Mononuclear cell (primary cell): ENCODE measurements around the gene ITGBL1. TPM values are rescaled to one million over a fixed set of nuclear protein-coding genes. Genes with fewer than 3 reads are reported as not detected.

Experiments
- H3K27me3 ChIP-seq: 2 replicates; pipeline ENCODE4 v1.6.0; 2011; ENCODE audit warnings: low read length, control low read depth; ENCODE audit not compliant: insufficient read depth
- H3K4me1 ChIP-seq: 2 replicates; pipeline ENCODE4 v1.5.1; 2011; ENCODE audit warnings: mild to moderate bottlenecking, low read length, control low read depth; ENCODE audit not compliant: insufficient read depth
- H3K4me3 ChIP-seq: 2 replicates; pipeline ENCODE4 v1.5.1; 2011; ENCODE audit warnings: mild to moderate bottlenecking, low read length, moderate library complexity
- H3K9me3 ChIP-seq: 2 replicates; pipeline ENCODE4 v1.5.1; 2011; ENCODE audit warnings: low read depth, mild to moderate bottlenecking, control low read depth, low read length
- total RNA-seq: library from RNA; depleted of rRNA; stranded (reverse); fragments of >200 nt; gene quantifications from one replicate; pipeline ENCODE4 v1.2.3, GENCODE V29; 2012

The ITGBL1 gene
- total RNA-seq, 1 donor: not detected

GRCh38 chr13:101552786-101553185, 100.3 kb downstream of the ITGBL1 start:
- H3K4me1 ChIP-seq: no peaks in the 10 kb centered on the region
- H3K4me3 ChIP-seq: no peak overlapping the region
- H3K27me3 ChIP-seq: no peaks in the 10 kb centered on the region
- no peaks in the 10 kb centered on the region for H3K9me3 ChIP-seq

DNA sequence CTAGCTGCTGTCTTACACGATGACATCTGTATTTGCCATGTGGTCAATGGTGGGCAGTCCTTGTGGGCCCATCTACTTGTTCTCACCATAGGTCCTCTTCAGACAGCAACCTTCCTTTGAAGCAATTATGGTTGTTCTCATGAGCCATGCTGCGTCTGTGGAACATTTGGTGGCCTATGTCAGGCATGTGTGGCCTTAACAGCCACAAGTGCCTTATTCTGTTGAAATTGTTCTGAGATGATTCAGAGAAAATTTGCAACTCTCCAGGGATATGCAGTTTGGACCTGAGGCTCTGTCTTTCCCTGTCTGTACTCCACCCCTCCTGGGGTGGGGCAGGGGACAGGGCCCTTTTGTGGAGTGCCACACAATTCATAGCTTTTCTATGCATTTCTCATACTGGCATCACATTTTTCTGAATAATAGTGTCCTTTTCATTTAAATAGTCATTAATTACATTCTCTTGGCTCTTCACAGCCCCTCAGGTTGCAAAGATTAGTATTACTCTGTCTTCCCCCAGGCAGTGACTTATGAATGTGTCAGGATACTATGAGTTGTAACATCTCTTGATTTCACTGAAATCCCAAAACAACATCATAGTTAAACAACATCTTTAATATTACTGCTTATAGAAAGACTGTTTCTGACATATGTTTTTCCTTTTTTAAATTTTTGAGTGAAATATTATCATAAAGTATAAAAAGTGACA, 102.1 kb downstream of the ITGBL1 start:
- H3K4me3 ChIP-seq: no peak overlapping the region
- H3K27me3 ChIP-seq: no peaks in the 10 kb centered on the region
- H3K4me1 ChIP-seq: no peaks in the 10 kb centered on the region
- H3K9me3 ChIP-seq: no peaks in the 10 kb centered on the region

GRCh38 chr13:101555610-101556009, 103.1 kb downstream of the ITGBL1 start:
- Histone ChIP-seq H3K27me3 (no peaks in the 10 kb centered on the region), H3K9me3 (no peaks in the 10 kb centered on the region), H3K4me1 (no peaks in the 10 kb centered on the region), H3K4me3 (no peak overlapping the region)

GRCh38 chr13:101556676-101557123, 104.2 kb downstream of the ITGBL1 start:
- Histone ChIP-seq H3K27me3 (no peaks in the 10 kb centered on the region), H3K4me1 (no peaks in the 10 kb centered on the region), H3K9me3 (no peaks in the 10 kb centered on the region), H3K4me3 (no peak overlapping the region)

DNA sequence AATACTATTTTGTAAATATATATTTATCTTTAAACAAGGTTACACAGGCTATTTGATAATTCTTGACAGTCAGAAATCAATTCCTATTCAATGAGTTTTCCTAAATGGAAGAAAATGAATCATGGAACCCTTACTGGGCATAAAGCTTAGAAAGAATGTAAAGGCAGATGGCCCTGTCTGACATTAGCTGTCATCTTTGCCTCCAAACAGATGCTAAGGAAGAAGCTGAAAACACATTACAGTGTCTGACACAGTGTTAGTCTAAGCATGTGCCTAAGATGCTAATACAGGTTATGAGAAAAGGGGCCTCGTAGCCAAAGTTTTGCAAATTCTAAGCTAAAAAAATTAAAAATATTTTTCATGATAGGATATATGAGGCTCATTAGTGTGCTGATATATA, 112.8 kb downstream of the ITGBL1 start:
- Histone ChIP-seq H3K9me3 (no peaks in the 10 kb centered on the region), H3K27me3 (no peaks in the 10 kb centered on the region), H3K4me1 (no peaks in the 10 kb centered on the region), H3K4me3 (no peak overlapping the region)

- Histone ChIP-seq H3K4me3 (no peak overlapping the region), H3K9me3 (no peaks in the 10 kb centered on the region), H3K4me1 (no peaks in the 10 kb centered on the region), H3K27me3 (no peaks in the 10 kb centered on the region)
Observed at GRCh38 chr13:101567841-101568240, 115.4 kb downstream of the ITGBL1 start.

- H3K9me3 ChIP-seq: no peaks in the 10 kb centered on the region
- H3K4me1 ChIP-seq: no peaks in the 10 kb centered on the region
- H3K4me3 ChIP-seq: no peak overlapping the region
- no peaks in the 10 kb centered on the region for H3K27me3 ChIP-seq
Observed at GRCh38 chr13:101569807-101570206, 117.3 kb downstream of the ITGBL1 start.

- no peak overlapping the region for H3K4me3 ChIP-seq
- no peaks in the 10 kb centered on the region for H3K9me3 ChIP-seq
- H3K4me1 ChIP-seq: no peaks in the 10 kb centered on the region
- no peaks in the 10 kb centered on the region for H3K27me3 ChIP-seq
Observed at GRCh38 chr13:101570410-101570809, 117.9 kb downstream of the ITGBL1 start.

DNA sequence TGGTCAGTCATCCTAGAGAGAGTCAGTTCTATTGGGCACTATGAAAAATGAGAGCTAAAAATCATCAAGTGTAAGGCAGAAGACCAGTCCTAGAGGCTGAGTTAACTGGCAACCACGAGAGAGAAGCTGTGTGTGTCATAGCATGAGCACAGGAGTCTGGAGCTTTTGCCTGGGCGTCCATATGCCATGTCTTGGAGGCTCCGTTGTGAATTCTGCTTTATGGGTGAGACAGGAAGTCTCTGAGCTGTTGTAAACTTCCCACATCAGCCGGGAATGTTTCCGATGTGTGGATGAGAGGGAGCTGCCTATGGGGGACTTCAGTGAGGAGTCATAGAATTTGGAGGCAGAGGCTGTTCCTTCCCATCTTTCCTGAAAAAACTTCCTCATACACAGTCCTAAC, 120.0 kb downstream of the ITGBL1 start:
- no peaks in the 10 kb centered on the region for H3K9me3 ChIP-seq
- no peaks in the 10 kb centered on the region for H3K4me1 ChIP-seq
- H3K4me3 ChIP-seq: no peak overlapping the region
- H3K27me3 ChIP-seq: no peaks in the 10 kb centered on the region

DNA sequence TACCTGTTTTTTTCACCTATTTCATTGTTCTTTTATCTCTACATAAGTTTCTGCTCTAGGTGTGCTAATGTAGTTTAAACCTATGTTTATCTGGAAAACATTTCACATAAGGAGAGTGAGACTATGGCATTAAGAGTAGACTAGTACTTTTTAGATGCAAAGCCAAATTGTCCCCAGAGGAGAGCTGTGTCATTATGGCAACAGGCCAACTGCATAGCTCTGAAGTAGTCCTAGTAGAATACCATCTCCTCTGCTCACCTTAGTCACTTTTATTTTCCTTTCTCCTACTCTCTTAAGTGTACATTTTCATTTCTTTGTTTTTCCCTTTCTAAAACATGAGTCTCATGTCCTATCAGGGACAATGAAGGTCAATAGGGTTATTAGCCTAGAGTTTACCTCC, 123.1 kb downstream of the ITGBL1 start:
- Histone ChIP-seq H3K27me3 (no peaks in the 10 kb centered on the region), H3K9me3 (no peaks in the 10 kb centered on the region), H3K4me3 (no peak overlapping the region), H3K4me1 (no peaks in the 10 kb centered on the region)

GRCh38 chr13:101576455-101576854, 124.0 kb downstream of the ITGBL1 start:
- Histone ChIP-seq H3K4me1 (no peaks in the 10 kb centered on the region), H3K9me3 (no peaks in the 10 kb centered on the region), H3K27me3 (no peaks in the 10 kb centered on the region), H3K4me3 (no peak overlapping the region)

- Histone ChIP-seq H3K4me1 (no peaks in the 10 kb centered on the region), H3K4me3 (no peak overlapping the region), H3K9me3 (no peaks in the 10 kb centered on the region), H3K27me3 (no peaks in the 10 kb centered on the region)
Observed at GRCh38 chr13:101576977-101577376, 124.5 kb downstream of the ITGBL1 start.

DNA sequence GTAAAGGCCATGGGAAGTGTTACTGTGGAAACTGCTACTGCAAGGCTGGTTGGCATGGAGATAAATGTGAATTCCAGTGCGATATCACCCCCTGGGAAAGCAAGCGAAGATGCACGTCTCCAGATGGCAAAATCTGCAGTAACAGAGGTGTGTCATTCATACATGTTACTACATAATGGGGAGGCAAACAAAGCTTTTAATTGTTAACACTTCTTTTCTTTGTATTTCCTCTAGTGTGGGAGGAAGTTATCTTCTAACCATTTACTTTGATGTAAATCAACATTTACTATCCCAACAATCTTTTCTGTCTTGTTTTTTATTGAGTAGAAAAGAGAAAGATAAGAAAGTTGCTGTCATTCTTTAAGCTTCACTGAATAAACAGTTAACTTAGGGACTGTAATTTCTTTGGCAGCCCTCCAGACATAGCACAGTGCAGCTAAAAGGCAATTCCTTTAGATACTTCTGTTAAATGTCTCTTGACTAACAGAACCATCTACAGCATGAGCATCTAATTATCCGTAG, 126.9 kb downstream of the ITGBL1 start:
- H3K27me3 ChIP-seq: no peaks in the 10 kb centered on the region
- no peaks in the 10 kb centered on the region for H3K9me3 ChIP-seq
- H3K4me1 ChIP-seq: no peaks in the 10 kb centered on the region
- no peak overlapping the region for H3K4me3 ChIP-seq

GRCh38 chr13:101584331-101584730, 131.9 kb downstream of the ITGBL1 start:
- Histone ChIP-seq H3K4me3 (no peak overlapping the region), H3K4me1 (no peaks in the 10 kb centered on the region), H3K27me3 (no peaks in the 10 kb centered on the region), H3K9me3 (no peaks in the 10 kb centered on the region)

GRCh38 chr13:101590479-101590878, 138.0 kb downstream of the ITGBL1 start:
- no peaks in the 10 kb centered on the region for H3K4me1 ChIP-seq
- no peaks in the 10 kb centered on the region for H3K27me3 ChIP-seq
- no peaks in the 10 kb centered on the region for H3K9me3 ChIP-seq
- no peak overlapping the region for H3K4me3 ChIP-seq

DNA sequence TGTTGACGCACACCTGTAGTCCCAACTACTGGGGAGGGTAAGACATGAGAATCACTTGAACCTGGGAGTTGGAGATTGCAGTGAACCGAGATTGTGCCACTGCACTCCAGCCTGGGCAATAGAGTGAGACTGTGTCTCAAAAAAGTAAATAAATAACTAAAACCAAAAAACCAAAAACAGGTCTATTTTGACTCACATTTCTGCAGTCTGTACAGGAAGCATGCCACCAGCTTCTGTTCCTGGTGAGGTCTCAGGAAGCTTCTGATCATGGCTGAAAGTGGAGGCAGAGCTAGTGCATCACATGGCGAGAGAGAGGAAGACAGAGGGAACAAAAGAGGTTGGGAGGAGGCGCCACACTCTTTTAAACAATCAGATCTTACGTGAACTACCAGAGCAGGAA, 142.5 kb downstream of the ITGBL1 start:
- no peaks in the 10 kb centered on the region for H3K27me3 ChIP-seq
- H3K9me3 ChIP-seq: no peaks in the 10 kb centered on the region
- H3K4me1 ChIP-seq: no peaks in the 10 kb centered on the region
- H3K4me3 ChIP-seq: no peak overlapping the region
